Urinary bladder (tissue), 4 donors: Measurements from ENCODE around the gene PINK1. TPM values are rescaled to one million over a fixed set of nuclear protein-coding genes. Genes with fewer than 3 reads are reported as not detected.

Source experiments
- DNase-seq: peaks from one replicate; pipeline ENCODE4 v3.0.0-alpha.2; 2015; ENCODE audit errors: extremely low spot score
- H3K27ac ChIP-seq: one replicate; pipeline ENCODE4 v1.5.1; 2013; ENCODE audit warnings: low read depth, mild to moderate bottlenecking, moderate library complexity
- H3K36me3 ChIP-seq: one replicate; pipeline ENCODE4 v1.6.1; 2013; ENCODE audit warnings: mild to moderate bottlenecking, moderate library complexity; ENCODE audit not compliant: insufficient read depth
- H3K4me1 ChIP-seq: one replicate; pipeline ENCODE4 v1.6.1; 2013; ENCODE audit warnings: mild to moderate bottlenecking, moderate library complexity; ENCODE audit not compliant: insufficient read depth
- H3K4me3 ChIP-seq: one replicate; pipeline ENCODE4 v1.5.1; 2013; ENCODE audit warnings: low read depth, low read length
- WGBS: extraction: QIAGEN DNeasy Blood & Tissue Kit; methylation state at CpG from one replicate; pipeline ENCODE4 v1.1.7; 2013; 5-methylcytosine and 5-hydroxymethylcytosine counted together
- polyA plus RNA-seq: library from polyadenylated mRNA; stranded (reverse); fragments of 200-250 nt; gene quantifications from one replicate; pipeline ENCODE4 v1.2.3, GENCODE V29; 2013
- total RNA-seq: library from RNA; depleted of rRNA; stranded (reverse); fragments of >200 nt; gene quantifications from one replicate; pipeline ENCODE4 v1.2.3, GENCODE V29; 2014
- donor health status: healthy with polysubstance abuse.
- donor health status: healthy.

The PINK1 gene
- total and polyA plus RNA-seq, 2 donors, result 37.3 to 112 TPM

DNA sequence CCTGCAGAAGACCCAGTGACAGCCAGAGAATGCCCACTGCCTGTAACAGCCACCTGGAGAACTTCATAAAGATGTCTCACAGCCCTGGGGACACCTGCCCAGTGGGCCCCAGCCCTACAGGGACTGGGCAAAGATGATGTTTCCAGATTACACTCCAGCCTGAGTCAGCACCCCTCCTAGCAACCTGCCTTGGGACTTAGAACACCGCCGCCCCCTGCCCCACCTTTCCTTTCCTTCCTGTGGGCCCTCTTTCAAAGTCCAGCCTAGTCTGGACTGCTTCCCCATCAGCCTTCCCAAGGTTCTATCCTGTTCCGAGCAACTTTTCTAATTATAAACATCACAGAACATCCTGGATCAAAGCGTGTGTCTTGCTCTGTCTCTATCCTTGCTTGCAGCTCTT lies 14.7 kb upstream of the PINK1 start:
- DNase-seq, result no peak
- Histone ChIP-seq H3K4me3 (no peak overlapping the region), H3K36me3 (no peaks in the 10 kb centered on the region), H3K27ac (no peak overlapping the region), H3K4me1 (no peaks in the 10 kb centered on the region)
- 62% methylated on average over 4 of the region's 4 CpGs for WGBS

GRCh38 chr1:20619999-20620398 lies 13.3 kb upstream of the PINK1 start:
- no peak overlapping the region for H3K4me3 ChIP-seq
- WGBS, result 84% methylated on average over 1 of the region's 1 CpG
- DNase-seq, result no peak

GRCh38 chr1:20621012-20621411 lies 12.2 kb upstream of the PINK1 start:
- Histone ChIP-seq H3K36me3 (no peaks in the 10 kb centered on the region), H3K4me3 (no peak overlapping the region), H3K4me1 (no peaks in the 10 kb centered on the region), H3K27ac (no peak overlapping the region)
- 74% methylated on average over 6 of the region's 6 CpGs for WGBS
- DNase-seq, result no peak

More at GRCh38 chr1:20619999-20620398, 13.3 kb upstream of the PINK1 start:
- Histone ChIP-seq H3K4me1 (no peaks in the 10 kb centered on the region), H3K27ac (no peak overlapping the region), H3K36me3 (no peaks in the 10 kb centered on the region)

DNA sequence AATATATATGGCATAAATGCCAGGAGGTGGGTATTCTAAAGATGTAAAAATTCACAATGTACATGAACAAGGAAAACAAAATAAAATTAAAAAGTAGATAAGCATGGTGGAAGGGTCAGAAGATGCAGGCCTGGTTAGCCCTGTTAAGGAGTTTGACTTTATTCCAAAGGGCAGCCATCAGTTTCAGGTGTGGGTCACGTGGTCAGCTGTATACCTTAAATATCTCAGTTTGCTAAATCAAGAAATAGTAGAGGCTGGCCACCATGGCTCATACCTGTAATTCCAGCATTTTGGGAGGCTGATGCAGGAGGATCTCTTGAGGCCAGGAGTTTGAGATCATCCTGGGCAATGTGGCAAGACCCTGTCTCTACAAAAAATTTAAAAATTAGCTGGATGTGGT lies 8.5 kb upstream of the PINK1 start:
- DNase-seq, result no peak
- no peaks in the 10 kb centered on the region for H3K4me1 ChIP-seq
- no peaks in the 10 kb centered on the region for H3K36me3 ChIP-seq
- WGBS, result 82% methylated on average over 1 of the region's 1 CpG
- no peak overlapping the region for H3K27ac ChIP-seq
- H3K4me3 ChIP-seq, result no peak overlapping the region

DNA sequence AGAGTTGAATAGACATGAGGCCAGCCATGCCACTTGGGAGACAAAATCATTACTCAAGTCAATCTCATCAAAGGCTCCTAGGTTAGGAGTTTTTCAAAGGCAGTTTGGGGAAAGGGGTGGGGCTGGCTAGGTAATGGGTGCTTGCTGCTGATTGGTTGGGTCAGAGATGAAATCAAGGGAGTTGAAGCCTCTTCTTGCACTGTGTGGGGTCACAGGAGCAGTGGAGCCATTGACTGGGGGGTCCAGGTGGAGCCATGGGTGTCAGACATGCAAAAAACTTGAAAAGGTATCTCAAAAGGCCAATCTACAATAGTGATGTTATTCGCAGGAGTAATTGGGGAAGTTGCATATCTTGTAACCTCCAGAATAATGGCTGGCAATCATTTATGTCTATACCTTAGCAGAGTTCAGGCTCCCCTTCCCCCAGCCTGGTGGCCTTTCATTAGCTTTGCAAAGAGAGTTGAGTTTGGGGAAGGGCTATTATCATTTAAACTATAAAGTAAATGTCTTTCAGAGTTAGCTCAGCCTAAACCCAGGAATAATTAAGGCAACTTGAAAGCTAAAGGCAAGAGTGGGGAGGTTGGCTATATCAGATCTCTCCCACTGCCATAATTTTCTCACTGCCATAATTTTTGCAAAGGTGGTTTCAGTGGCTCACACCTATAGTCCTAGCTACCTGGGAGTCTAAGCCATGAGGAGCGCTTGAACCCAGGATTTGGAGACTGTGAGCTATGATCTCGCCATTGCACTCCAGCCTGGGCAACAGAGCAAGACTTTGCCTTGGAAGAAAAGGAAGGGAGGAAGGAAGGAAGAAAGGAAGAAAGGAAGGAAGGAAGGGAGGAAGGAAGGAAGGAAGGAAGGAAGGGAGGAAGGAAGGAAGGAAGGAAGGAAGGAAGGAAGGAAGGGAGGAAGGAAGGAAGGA lies 7.8 kb upstream of the PINK1 start:
- H3K4me1 ChIP-seq, result no peaks in the 10 kb centered on the region
- H3K36me3 ChIP-seq, result no peaks in the 10 kb centered on the region
- H3K27ac ChIP-seq, result no peak overlapping the region
- DNase-seq, result no peak
- no peak overlapping the region for H3K4me3 ChIP-seq
- WGBS, result 73% methylated on average over 3 of the region's 3 CpGs

- Histone ChIP-seq H3K4me1 (no peaks in the 10 kb centered on the region), H3K27ac (no peak overlapping the region), H3K36me3 (no peaks in the 10 kb centered on the region), H3K4me3 (no peak overlapping the region)
- 52% methylated on average over 1 of the region's 1 CpG for WGBS
- DNase-seq, result no peak
Observed at GRCh38 chr1:20626098-20626427, 7.2 kb upstream of the PINK1 start.

GRCh38 chr1:20626524-20626923 lies 6.7 kb upstream of the PINK1 start:
- DNase-seq, result no peak
- Histone ChIP-seq H3K4me3 (no peak overlapping the region), H3K4me1 (no peaks in the 10 kb centered on the region), H3K36me3 (no peaks in the 10 kb centered on the region), H3K27ac (no peak overlapping the region)
- 49% methylated on average over 1 of the region's 1 CpG for WGBS

DNA sequence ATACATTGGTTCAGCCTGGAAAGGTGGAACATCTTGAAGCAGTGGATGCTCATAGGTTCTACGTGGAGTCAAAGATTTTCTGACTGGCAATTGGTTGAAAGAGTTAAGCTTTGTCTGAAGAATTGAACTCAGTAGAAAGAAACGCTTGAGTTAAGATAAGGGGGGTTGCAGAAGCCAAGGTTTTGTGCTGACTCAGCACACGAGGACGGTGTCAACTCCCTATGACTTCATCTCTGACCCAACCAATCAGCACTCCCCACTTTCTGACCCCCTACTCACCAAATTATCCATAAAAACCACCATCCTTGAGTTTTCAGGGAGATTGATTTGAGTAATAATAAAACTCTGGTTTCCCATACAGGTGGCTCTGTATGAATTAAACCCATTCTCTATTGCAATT lies 2.5 kb upstream of the PINK1 start:
- Histone ChIP-seq H3K36me3 (no peaks in the 10 kb centered on the region), H3K27ac (no peak overlapping the region), H3K4me1 (peaks cover 2% of the 10 kb centered on the region), H3K4me3 (no peak overlapping the region)
- 22% methylated on average over 4 of the region's 4 CpGs for WGBS
- DNase-seq, result no peak

DNA sequence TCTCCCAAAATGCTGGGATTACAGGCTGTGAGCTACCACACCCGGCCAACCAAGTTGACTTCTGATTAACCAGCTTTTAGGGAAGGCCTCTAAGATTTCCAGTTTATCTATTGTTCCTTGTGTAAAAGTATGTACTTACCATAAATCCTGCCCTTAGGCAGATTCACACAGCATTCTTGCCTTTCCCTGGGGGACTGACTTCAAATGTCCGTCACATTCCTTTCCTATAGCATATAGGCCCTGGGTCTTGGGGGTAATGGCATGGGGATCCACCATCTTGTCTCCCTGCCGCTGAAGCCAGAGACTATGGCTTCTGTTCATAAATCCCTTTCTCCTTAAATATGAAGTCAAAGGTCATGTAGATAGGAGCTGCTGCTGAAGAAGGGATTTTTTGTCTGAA lies 872 bp upstream of the PINK1 start:
- Histone ChIP-seq H3K4me1 (peaks cover 2% of the 10 kb centered on the region), H3K27ac (no peak overlapping the region), H3K4me3 (no peak overlapping the region), H3K36me3 (no peaks in the 10 kb centered on the region)
- DNase-seq, result no peak
- WGBS, result 80% methylated on average over 3 of the region's 3 CpGs

DNA sequence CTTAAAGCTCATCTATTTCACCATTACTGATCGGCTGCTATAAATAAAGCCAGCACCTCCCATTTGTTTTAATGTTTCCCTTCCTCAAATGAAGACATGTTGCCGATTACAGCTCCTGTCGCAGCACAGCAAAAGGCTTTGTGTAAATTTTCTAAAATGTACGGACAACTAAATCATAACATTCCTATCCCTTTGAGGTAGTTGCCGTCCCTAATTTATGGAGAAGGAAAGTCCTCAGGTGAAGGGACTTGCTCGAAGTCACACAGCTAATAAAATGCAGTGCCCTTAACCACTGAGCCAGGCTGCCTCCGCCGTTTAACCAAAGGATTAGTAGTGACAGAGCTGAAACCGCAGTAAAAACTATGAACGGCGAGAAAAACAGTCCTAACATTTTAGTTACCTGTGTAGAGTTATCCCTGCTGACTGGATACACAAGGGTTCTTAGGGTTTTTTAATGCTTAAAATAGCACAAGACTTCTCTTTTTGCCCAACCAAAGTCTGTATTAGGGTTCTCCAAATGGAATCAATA lies 871 bp downstream of the PINK1 start:
- DNase-seq, result no peak
- H3K4me1 ChIP-seq, result peaks cover 2% of the 10 kb centered on the region
- WGBS, result 3% methylated on average over 11 of the region's 11 CpGs

DNA sequence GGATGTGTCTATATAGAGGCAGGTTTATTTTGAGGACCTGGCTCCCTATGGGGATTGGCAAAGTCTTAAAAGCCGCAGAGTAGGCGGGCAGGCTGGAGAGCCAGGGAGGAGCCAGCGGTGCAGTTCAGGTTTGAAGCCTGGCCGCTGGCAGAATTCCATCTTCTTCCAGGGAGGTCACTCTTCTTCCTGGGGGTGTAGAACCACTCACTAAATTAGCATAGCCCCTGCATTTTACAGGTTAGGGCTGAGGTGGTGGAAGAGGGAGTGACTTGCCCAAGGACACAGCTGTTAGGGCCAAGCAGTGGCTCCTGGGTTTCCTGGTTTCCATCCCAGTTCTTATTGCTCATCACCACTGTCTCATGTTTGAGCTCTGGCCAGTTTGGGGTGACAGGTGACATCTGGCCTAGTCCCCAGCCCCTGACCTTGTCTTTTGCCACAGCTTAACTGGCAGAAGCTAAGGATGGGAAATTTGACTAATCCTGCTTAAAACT lies 1.4 kb downstream of the PINK1 start:
- no peak overlapping the region for H3K27ac ChIP-seq
- 26% methylated on average over 4 of the region's 4 CpGs for WGBS
- peaks cover 2% of the 10 kb centered on the region for H3K4me1 ChIP-seq
- no peaks in the 10 kb centered on the region for H3K36me3 ChIP-seq
- no peak for DNase-seq
- H3K4me3 ChIP-seq, result peak overlapping the region; percentile 98

More for the DNA sequence above, 871 bp downstream of the PINK1 start:
- H3K27ac ChIP-seq, result no peak overlapping the region
- no peaks in the 10 kb centered on the region for H3K36me3 ChIP-seq
- peak overlapping the region; percentile 98 for H3K4me3 ChIP-seq

DNA sequence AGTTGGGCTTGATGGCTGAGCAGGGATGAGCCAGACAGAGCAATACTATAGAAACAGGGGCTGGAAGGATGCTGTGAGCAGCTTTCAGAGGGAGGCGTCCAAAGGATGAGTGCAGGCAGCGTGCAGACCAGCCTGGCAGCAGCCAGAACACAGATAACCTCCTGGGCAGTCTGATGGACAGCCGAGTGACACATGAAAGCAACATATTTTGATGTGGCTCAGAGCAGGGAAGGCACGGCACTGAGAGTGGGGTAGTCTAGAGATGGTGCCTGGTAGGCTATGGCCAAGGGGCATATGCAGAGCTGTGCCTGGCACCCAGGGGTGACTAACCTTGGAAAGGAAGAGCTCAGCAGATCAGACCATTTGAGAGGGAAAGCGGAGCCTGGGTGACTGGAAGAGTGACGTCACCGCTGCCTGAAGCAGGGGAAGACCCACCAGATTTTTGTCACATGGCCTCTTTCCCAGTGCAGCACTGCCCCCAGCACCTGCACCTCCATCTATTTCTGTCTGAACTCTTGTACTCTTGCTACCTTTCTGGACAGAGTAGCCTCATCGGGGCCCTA lies 3.6 kb downstream of the PINK1 start:
- no peaks in the 10 kb centered on the region for H3K36me3 ChIP-seq
- H3K4me3 ChIP-seq, result no peak overlapping the region
- H3K27ac ChIP-seq, result no peak overlapping the region
- DNase-seq, result no peak
- H3K4me1 ChIP-seq, result peaks cover 2% of the 10 kb centered on the region
- 91% methylated on average over 8 of the region's 8 CpGs for WGBS

DNA sequence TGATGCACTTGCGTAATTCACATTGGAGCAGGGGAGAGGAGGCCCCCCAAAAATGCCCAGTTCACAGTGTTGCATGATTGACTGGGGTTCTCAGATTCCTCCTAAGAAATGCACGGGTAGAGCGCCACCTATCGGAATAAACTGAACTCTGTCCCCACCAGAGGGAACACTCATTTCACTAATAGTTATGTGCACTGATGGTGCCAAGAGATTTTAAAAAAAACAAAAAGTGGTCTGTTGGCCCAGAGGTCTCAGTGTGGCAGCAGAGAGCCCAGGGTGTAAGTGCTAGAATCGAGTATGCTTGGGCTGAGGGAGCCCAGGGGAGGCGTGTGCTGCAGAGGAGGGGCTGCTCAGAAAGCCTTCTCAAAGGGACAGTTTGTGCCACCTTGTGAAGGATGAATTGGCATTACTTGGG lies 6.9 kb downstream of the PINK1 start:
- Histone ChIP-seq H3K4me3 (no peak overlapping the region), H3K27ac (no peak overlapping the region), H3K4me1 (no peaks in the 10 kb centered on the region), H3K36me3 (no peaks in the 10 kb centered on the region)
- no peak for DNase-seq
- 29% methylated on average over 6 of the region's 6 CpGs for WGBS

DNA sequence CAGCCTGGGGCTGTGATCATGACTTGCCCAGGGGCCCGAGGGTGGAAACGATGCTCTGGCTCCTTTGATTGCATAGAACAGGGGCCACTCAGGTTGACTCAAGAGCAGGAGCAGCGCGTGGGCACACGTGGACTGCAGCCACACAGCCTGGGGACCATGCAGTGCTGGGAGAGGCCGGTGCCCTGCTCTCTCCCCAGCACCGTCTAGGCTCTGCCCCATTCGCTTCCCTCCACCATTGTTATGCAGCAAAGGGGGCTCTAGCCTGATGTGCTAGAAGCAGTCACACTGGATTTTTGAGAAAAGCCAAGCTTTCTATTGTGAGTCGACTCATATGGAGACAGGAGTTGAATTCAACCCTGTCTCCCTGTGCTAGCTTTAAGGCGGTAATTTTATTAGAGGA lies 8.7 kb downstream of the PINK1 start:
- no peak overlapping the region for H3K27ac ChIP-seq
- no peak overlapping the region for H3K4me3 ChIP-seq
- DNase-seq, result no peak
- WGBS, result 80% methylated on average over 10 of the region's 10 CpGs
- H3K36me3 ChIP-seq, result peaks cover 2% of the 10 kb centered on the region
- no peaks in the 10 kb centered on the region for H3K4me1 ChIP-seq
